ENCODE measurements around the gene MYCBP. TPM values are rescaled to one million over a fixed set of nuclear protein-coding genes. Genes with fewer than 3 reads are reported as not detected.

The MYCBP gene
- total RNA-seq, 1 experiment from 2014 or later = 51.9 TPM

- H3K4me3 ChIP-seq = no peak overlapping the region
- BruUV-seq (replicated peaks) = no TSS peak
- H3F3A ChIP-seq (ENCODE audit: insufficient read depth, low read depth) = no peaks in the 10 kb centered on the region
- ChIA-PET CTCF (no interaction called here), POLR2A (ENCODE audit: unreplicated experiment) (no interaction called here)
- no peaks in the 10 kb centered on the region for H3K4me1 ChIP-seq (replicated peaks; ENCODE audit: insufficient read depth)
- H3K9me2 ChIP-seq (ENCODE audit: insufficient read depth) = no peaks in the 10 kb centered on the region
- no peaks in the 10 kb centered on the region for H3K9me3 ChIP-seq (ENCODE audit: insufficient read depth, low read depth)
- no peaks in the 10 kb centered on the region for H3K36me3 ChIP-seq (ENCODE audit: low read depth)
- H3K27me3 ChIP-seq (ENCODE audit: insufficient read depth, low read depth) = peaks cover 98% of the 10 kb centered on the region
- no peaks in the 10 kb centered on the region; the same call in 1 of the 2 replicates for H4K20me1 ChIP-seq (ENCODE audit: insufficient read depth)
- TF ChIP-seq EZH2 (IDR thresholded peaks at IDR 0.05; ENCODE audit: low read depth) (no peak), CTCF (conservative IDR thresholded peaks at IDR 0.05) (no peak)
- intact Hi-C loops (cut with micrococcal nuclease; ENCODE audit: unreplicated experiment) = loop anchor here (5.0 kb wide), 1 partner anchor 788 kb away; no protein-coding TSS in a partner anchor
- DNase-seq = no peak
- no peak overlapping the region for H3K4me2 ChIP-seq
- no peak overlapping the region for H3K27ac ChIP-seq
- H2AFZ ChIP-seq = no peak overlapping the region
- no peaks in the 10 kb centered on the region for H3K79me2 ChIP-seq (ENCODE audit: low read depth)
Measured at GRCh38 chr1:38814984-38815464, 58.1 kb downstream of the MYCBP start.

GRCh38 chr1:38814444-38814983 is 58.6 kb downstream of the MYCBP start:
- intact Hi-C loops (cut with micrococcal nuclease; ENCODE audit: unreplicated experiment) = no loop called here

GRCh38 chr1:38812981-38813380 is 60.2 kb downstream of the MYCBP start:
- H3K4me2 ChIP-seq = no peak overlapping the region
- H4K20me1 ChIP-seq (ENCODE audit: insufficient read depth) = no peaks in the 10 kb centered on the region; the same call in 1 of the 2 replicates
- H3K9me2 ChIP-seq (ENCODE audit: insufficient read depth) = no peaks in the 10 kb centered on the region
- ChIA-PET POLR2A (ENCODE audit: unreplicated experiment) (no interaction called here), CTCF (no interaction called here)
- H2AFZ ChIP-seq = no peak overlapping the region
- TF ChIP-seq EZH2 (IDR thresholded peaks at IDR 0.05; ENCODE audit: low read depth) (no peak), CTCF (conservative IDR thresholded peaks at IDR 0.05) (no peak)
- H3K79me2 ChIP-seq (ENCODE audit: low read depth) = no peaks in the 10 kb centered on the region
- H3K27me3 ChIP-seq (ENCODE audit: insufficient read depth, low read depth) = peaks cover 99% of the 10 kb centered on the region
- no peaks in the 10 kb centered on the region for H3K36me3 ChIP-seq (ENCODE audit: low read depth)
- H3F3A ChIP-seq (ENCODE audit: insufficient read depth, low read depth) = no peaks in the 10 kb centered on the region
- no peak overlapping the region for H3K27ac ChIP-seq
- intact Hi-C loops (cut with micrococcal nuclease; ENCODE audit: unreplicated experiment) = no loop called here
- no TSS peak for BruUV-seq (replicated peaks)
- H3K9me3 ChIP-seq (ENCODE audit: insufficient read depth, low read depth) = no peaks in the 10 kb centered on the region
- DNase-seq = no peak
- no peak overlapping the region for H3K4me3 ChIP-seq
- H3K4me1 ChIP-seq (replicated peaks; ENCODE audit: insufficient read depth) = no peaks in the 10 kb centered on the region

More at GRCh38 chr1:38814444-38814983, 58.6 kb downstream of the MYCBP start:
- BruUV-seq (replicated peaks) = no TSS peak
- Histone ChIP-seq H2AFZ (no peak overlapping the region), H3K36me3 (ENCODE audit: low read depth) (no peaks in the 10 kb centered on the region), H3K9me2 (ENCODE audit: insufficient read depth) (no peaks in the 10 kb centered on the region), H3K9me3 (ENCODE audit: insufficient read depth, low read depth) (no peaks in the 10 kb centered on the region), H3K27me3 (ENCODE audit: insufficient read depth, low read depth) (peaks cover 98% of the 10 kb centered on the region), H3K27ac (no peak overlapping the region), H3K4me2 (no peak overlapping the region), H4K20me1 (ENCODE audit: insufficient read depth) (no peaks in the 10 kb centered on the region; the same call in 1 of the 2 replicates), H3K4me1 (replicated peaks; ENCODE audit: insufficient read depth) (no peaks in the 10 kb centered on the region), H3K4me3 (no peak overlapping the region), H3K79me2 (ENCODE audit: low read depth) (no peaks in the 10 kb centered on the region), H3F3A (ENCODE audit: insufficient read depth, low read depth) (no peaks in the 10 kb centered on the region)
- TF ChIP-seq CTCF (conservative IDR thresholded peaks at IDR 0.05) = no peak
- no peak for DNase-seq
- ChIA-PET POLR2A (ENCODE audit: unreplicated experiment) (no interaction called here), CTCF (no interaction called here)

Other genes starting within 250 kb of the MYCBP start
- 22.1 and 33.0 TPM in 2 replicates for gene RRAGC, start 13.6 kb downstream of the MYCBP start, total RNA-seq (2021)
- 0.48 and 1.1 TPM in 2 replicates for gene GJA9, start 8.2 kb upstream of the MYCBP start, total RNA-seq (2021)
- gene RHBDL2, start 68.5 kb upstream of the MYCBP start, total RNA-seq (2021) = 31.6 and 36.9 TPM in 2 replicates
- gene AKIRIN1, start 117.9 kb upstream of the MYCBP start, total RNA-seq (2021) = 76.9 and 80.0 TPM in 2 replicates
- gene NDUFS5, start 153.0 kb upstream of the MYCBP start, total RNA-seq (2021) = 498 and 524 TPM in 2 replicates